GM23338 (cell line): Measurements from ENCODE around the gene RAB5B. TPM values are rescaled to one million over a fixed set of nuclear protein-coding genes. Genes with fewer than 3 reads are reported as not detected.
A peak's percentile ranks its signal among the peaks of the same experiment; 100 is the strongest.
"Not testable (repeated sequence)": the region's sequence is repeated elsewhere in the genome, so short reads cannot be mapped to it uniquely, and the experiment has no call there.

ENCODE experiments used
- ATAC-seq: fragments of 200-7000 bp; cut with Tn5 transposase; 3 replicates; pipeline ENCODE4 v1.9.1; 2020
- DNase-seq: peaks from one replicate; pipeline ENCODE4 v3.0.0-alpha.2; 2015; ENCODE audit warnings: low spot score
- H2AFZ ChIP-seq: fragments of 200-600 bp; sonication (generic); 2 replicates; pipeline ENCODE4 v1.8.0; 2016; ENCODE audit warnings: antibody characterized with exemption, mild to moderate bottlenecking, moderate library complexity
- H3F3A ChIP-seq: fragments of 200-600 bp; sonication (generic); replicated peaks from 2 replicates; pipeline ENCODE4 v1.8.0; 2017; ENCODE audit warnings: antibody characterized with exemption, mixed run types, low read depth
- H3K27ac ChIP-seq: fragments of 200-600 bp; sonication (generic); 2 replicates; pipeline ENCODE4 v1.6.1; 2016; ENCODE audit warnings: low read depth
- H3K27me3 ChIP-seq: fragments of 200-600 bp; sonication (generic); 2 replicates; pipeline ENCODE4 v1.8.0; 2016; ENCODE audit warnings: mild to moderate bottlenecking, mixed run types, moderate library complexity; ENCODE audit not compliant: insufficient read depth
- H3K36me3 ChIP-seq: fragments of 200-600 bp; sonication (generic); 2 replicates; pipeline ENCODE4 v1.8.0; 2016; ENCODE audit warnings: mild to moderate bottlenecking; ENCODE audit not compliant: insufficient read depth
- H3K4me1 ChIP-seq: fragments of 200-600 bp; sonication (generic); 2 replicates; pipeline ENCODE4 v1.8.0; 2016; ENCODE audit warnings: mild to moderate bottlenecking, moderate library complexity; ENCODE audit not compliant: insufficient read depth
- H3K4me2 ChIP-seq: fragments of 200-600 bp; sonication (generic); 2 replicates; pipeline ENCODE4 v1.7.1; 2017; ENCODE audit warnings: mixed run types
- H3K4me3 ChIP-seq: fragments of 200-600 bp; sonication (generic); 2 replicates; pipeline ENCODE4 v1.6.1; 2016; ENCODE audit warnings: mixed run types
- H3K79me2 ChIP-seq: fragments of 200-600 bp; sonication (generic); replicated peaks from 2 replicates; pipeline ENCODE4 v1.8.0; 2017; ENCODE audit warnings: mild to moderate bottlenecking; ENCODE audit not compliant: insufficient read depth
- H3K9me2 ChIP-seq: fragments of 200-600 bp; sonication (generic); 2 replicates; pipeline ENCODE4 v1.8.0; 2017; ENCODE audit not compliant: insufficient read depth
- H4K20me1 ChIP-seq: fragments of 200-600 bp; sonication (generic); replicated peaks from 2 replicates; pipeline ENCODE4 v1.8.0; 2017; ENCODE audit warnings: mild to moderate bottlenecking; ENCODE audit not compliant: insufficient read depth
- H3K27ac Mint-ChIP-seq: 2 replicates; pipeline ENCODE4 v1.8.0; 2020; ENCODE audit warnings: inconsistent platforms, mild to moderate bottlenecking, moderate library complexity, mixed read lengths
- H3K27me3 Mint-ChIP-seq: 3 replicates; pipeline ENCODE4 v1.8.0; 2022; ENCODE audit warnings: low read depth, mild to moderate bottlenecking, moderate library complexity, mixed read lengths, inconsistent platforms; ENCODE audit not compliant: insufficient read depth, poor library complexity
- H3K36me3 Mint-ChIP-seq: 3 replicates; pipeline ENCODE4 v1.8.0; 2021; ENCODE audit warnings: low read depth, mild to moderate bottlenecking, inconsistent platforms, moderate library complexity, mixed read lengths
- H3K4me1 Mint-ChIP-seq: 3 replicates; pipeline ENCODE4 v1.8.0; 2020; ENCODE audit warnings: mild to moderate bottlenecking, inconsistent platforms, mixed read lengths
- H3K4me3 Mint-ChIP-seq: 3 replicates; pipeline ENCODE4 v1.8.0; 2021; ENCODE audit warnings: moderate library complexity, mild to moderate bottlenecking, inconsistent platforms, mixed read lengths
- H3K9me3 Mint-ChIP-seq: 3 replicates; pipeline ENCODE4 v1.8.0; 2020; ENCODE audit warnings: moderate library complexity, mild to moderate bottlenecking, inconsistent platforms, mixed read lengths
- CREB1 ChIP-seq: fragments of 250-450 bp; sonication (Bioruptor Pico); IDR thresholded peaks from 2 replicates; pipeline ENCODE4 v1.5.0; 2020; ENCODE audit warnings: low read depth, mild to moderate bottlenecking, moderate library complexity
- EZH2 ChIP-seq: fragments of 200-600 bp; sonication (generic); IDR thresholded peaks from one replicate; pipeline ENCODE4 v1.8.0; 2017; ENCODE audit warnings: antibody characterized with exemption, mild to moderate bottlenecking, low read depth; ENCODE audit not compliant: unreplicated experiment
- JUNB ChIP-seq: IDR thresholded peaks from one replicate; pipeline ENCODE4 v1.6.1; 2016; ENCODE audit warnings: antibody characterized with exemption; ENCODE audit not compliant: unreplicated experiment
- NANOG ChIP-seq: IDR thresholded peaks from 2 replicates; pipeline ENCODE4 v1.6.1; 2016; ENCODE audit warnings: antibody characterized with exemption, borderline replicate concordance
- STAT1 ChIP-seq: IDR thresholded peaks from one replicate; pipeline ENCODE4 v1.6.1; 2016; ENCODE audit warnings: antibody characterized with exemption; ENCODE audit not compliant: unreplicated experiment
- polyA plus RNA-seq: library from polyadenylated mRNA; unstranded; fragments of >200 nt; fragmentation: Nextera tagmentation; extraction: Ambion mirVana; gene quantifications from 2 replicates; pipeline ENCODE4 v1.2.1, GENCODE V29; 2016
- total RNA-seq: library from RNA; depleted of rRNA; stranded (reverse); fragments of >200 nt; shearing (Covaris generic); gene quantifications from 2 replicates; pipeline ENCODE4 v1.2.3, GENCODE V29; 2014
- TF ChIP-seq, protein P1 (sequence below): IDR thresholded peaks from 2 replicates; pipeline ENCODE4 v1.6.1; 2016; ENCODE audit warnings: antibody characterized with exemption
- TF ChIP-seq, protein P2 (sequence below): fragments of 250-450 bp; sonication (Bioruptor Pico); IDR thresholded peaks from 2 replicates; pipeline ENCODE4 v1.5.0; 2020; ENCODE audit warnings: mild to moderate bottlenecking, moderate library complexity

Gene RAB5B
- total and polyA plus RNA-seq, 2 experiments from 2014 or later = 19.7 to 46.5 TPM

DNA sequence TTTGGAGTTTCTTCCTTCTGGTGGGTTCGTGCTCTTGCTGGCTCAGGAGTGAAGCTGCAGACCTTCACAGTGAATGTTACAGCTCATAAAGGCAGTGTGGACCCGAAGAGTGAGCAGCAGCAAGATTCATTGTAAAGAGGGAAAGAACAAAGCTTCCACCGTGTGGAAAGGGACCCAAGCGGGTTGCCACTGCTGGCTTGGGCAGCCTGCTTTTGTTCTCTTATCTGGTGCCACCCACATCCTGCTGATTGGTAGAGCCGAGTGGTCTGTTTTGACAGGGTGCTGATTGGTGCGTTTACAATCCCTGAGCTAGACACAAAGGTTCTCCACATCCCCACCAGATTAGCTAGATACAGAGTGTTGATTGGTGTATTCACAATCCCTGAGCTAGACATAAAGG, 25.6 kb downstream of the RAB5B start:
- H3F3A ChIP-seq, H3K9me3 Mint-ChIP-seq, H3K27me3 Mint-ChIP-seq, H4K20me1 ChIP-seq, H3K4me1 Mint-ChIP-seq, DNase-seq, H3K4me3 ChIP-seq, H3K27me3 ChIP-seq, H3K4me2 ChIP-seq, H3K4me1 ChIP-seq, H3K79me2 ChIP-seq, H3K9me2 ChIP-seq, H3K4me3 Mint-ChIP-seq, H3K27ac ChIP-seq, H2AFZ ChIP-seq, ATAC-seq, H3K36me3 ChIP-seq: not testable (repeated sequence)
- Mint-ChIP-seq H3K36me3 (peaks cover 39% of the 10 kb centered on the region), H3K27ac (peak overlapping the region; percentile 21; the same call in 1 of the 2 replicates)

DNA sequence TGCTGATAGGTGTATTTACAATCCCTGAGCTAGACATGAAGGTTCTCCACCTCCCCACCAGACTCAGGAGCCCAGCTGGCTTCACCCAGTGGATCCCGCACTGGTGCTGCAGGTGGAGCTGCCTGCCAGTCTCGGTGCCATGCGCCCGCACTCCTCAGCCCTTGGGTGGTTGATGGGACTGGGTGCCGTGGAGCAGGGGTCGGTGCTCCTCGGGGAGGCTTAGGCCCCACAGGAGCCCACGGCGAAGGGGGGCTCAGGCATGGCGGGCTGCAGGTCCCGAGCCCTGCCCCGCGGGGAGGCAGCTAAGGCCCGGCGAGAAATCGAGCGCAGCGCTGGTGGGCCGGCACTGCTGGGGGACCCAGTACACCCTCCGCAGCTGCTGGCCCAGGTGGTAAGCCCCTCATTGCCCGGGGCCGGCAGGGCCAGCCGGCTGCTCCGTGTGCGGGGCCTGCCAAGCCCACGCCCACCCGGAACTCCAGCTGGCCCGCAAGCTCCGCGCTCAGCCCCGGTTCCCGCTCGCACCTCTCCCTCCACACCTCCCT, 26.2 kb downstream of the RAB5B start:
- not testable (repeated sequence) for ATAC-seq, H2AFZ ChIP-seq, H3K4me2 ChIP-seq, H3F3A ChIP-seq, H3K27me3 Mint-ChIP-seq, H3K27me3 ChIP-seq, H3K9me3 Mint-ChIP-seq, H3K4me1 Mint-ChIP-seq, H3K36me3 ChIP-seq, DNase-seq, H3K79me2 ChIP-seq, H3K27ac ChIP-seq, H3K9me2 ChIP-seq, H4K20me1 ChIP-seq, H3K4me3 ChIP-seq, H3K27ac Mint-ChIP-seq, H3K4me3 Mint-ChIP-seq, H3K4me1 ChIP-seq
- H3K36me3 Mint-ChIP-seq = peaks cover 44% of the 10 kb centered on the region

DNA sequence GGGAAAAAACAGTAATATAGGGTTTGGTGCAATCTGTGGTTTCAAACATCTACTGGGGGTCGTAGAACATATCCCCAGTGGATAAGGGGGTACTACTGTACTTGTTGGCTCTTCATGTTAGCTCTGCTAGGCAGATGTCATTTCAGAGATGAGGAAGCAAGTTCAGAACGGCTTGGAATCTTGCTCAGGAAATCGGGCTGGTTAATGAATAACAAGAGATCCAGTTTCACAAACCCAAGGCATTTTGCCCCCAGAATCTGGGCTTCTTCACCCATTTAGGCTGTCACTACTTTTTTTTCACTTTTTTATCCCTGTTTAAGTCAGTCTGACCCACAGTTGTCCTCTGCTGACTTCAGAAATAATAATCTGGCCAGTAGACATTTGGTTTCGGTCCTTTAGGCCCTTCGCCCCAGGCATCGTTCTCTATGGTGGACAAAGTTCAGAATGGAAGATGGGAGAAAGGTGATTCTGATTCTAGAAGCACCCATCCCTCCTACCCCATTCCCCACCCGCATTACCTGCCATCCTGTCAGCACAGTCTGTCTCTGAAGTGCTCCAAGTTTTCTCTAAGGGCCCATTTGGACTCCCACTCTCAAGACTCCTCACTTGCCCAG, 27.7 kb downstream of the RAB5B start:
- Histone ChIP-seq H3K27me3 (no peaks in the 10 kb centered on the region), H3K27ac (no peak overlapping the region), H2AFZ (no peak overlapping the region), H3K36me3 (no peaks in the 10 kb centered on the region), H3K4me1 (0 out of 2 replicates have a peak, but pooled peaks cover 4% of the 10 kb centered on the region), H3K4me2 (no peak overlapping the region), H4K20me1 (no peaks in the 10 kb centered on the region), H3K79me2 (peaks cover 8% of the 10 kb centered on the region; the same call in 1 of the 2 replicates), H3K4me3 (no peak overlapping the region), H3K9me2 (no peaks in the 10 kb centered on the region), H3F3A (0 out of 2 replicates have a peak, but pooled peaks cover 9% of the 10 kb centered on the region)
- H3K4me3 Mint-ChIP-seq = no peak overlapping the region
- no peak overlapping the region for H3K27ac Mint-ChIP-seq
- H3K27me3 Mint-ChIP-seq = peaks cover 11% of the 10 kb centered on the region
- peaks cover 44% of the 10 kb centered on the region for H3K36me3 Mint-ChIP-seq
- no peak for DNase-seq
- H3K9me3 Mint-ChIP-seq = no peaks in the 10 kb centered on the region
- no peak for ATAC-seq
- no peaks in the 10 kb centered on the region; the same call in 1 of the 3 replicates for H3K4me1 Mint-ChIP-seq
- TF ChIP-seq, protein P1, sequence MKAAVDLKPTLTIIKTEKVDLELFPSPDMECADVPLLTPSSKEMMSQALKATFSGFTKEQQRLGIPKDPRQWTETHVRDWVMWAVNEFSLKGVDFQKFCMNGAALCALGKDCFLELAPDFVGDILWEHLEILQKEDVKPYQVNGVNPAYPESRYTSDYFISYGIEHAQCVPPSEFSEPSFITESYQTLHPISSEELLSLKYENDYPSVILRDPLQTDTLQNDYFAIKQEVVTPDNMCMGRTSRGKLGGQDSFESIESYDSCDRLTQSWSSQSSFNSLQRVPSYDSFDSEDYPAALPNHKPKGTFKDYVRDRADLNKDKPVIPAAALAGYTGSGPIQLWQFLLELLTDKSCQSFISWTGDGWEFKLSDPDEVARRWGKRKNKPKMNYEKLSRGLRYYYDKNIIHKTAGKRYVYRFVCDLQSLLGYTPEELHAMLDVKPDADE = no peak
- TF ChIP-seq NANOG = no peak
- TF ChIP-seq CREB1 (CRISPR knock-in tag) = no peak
- TF ChIP-seq JUNB = no peak
- TF ChIP-seq, protein P2, sequence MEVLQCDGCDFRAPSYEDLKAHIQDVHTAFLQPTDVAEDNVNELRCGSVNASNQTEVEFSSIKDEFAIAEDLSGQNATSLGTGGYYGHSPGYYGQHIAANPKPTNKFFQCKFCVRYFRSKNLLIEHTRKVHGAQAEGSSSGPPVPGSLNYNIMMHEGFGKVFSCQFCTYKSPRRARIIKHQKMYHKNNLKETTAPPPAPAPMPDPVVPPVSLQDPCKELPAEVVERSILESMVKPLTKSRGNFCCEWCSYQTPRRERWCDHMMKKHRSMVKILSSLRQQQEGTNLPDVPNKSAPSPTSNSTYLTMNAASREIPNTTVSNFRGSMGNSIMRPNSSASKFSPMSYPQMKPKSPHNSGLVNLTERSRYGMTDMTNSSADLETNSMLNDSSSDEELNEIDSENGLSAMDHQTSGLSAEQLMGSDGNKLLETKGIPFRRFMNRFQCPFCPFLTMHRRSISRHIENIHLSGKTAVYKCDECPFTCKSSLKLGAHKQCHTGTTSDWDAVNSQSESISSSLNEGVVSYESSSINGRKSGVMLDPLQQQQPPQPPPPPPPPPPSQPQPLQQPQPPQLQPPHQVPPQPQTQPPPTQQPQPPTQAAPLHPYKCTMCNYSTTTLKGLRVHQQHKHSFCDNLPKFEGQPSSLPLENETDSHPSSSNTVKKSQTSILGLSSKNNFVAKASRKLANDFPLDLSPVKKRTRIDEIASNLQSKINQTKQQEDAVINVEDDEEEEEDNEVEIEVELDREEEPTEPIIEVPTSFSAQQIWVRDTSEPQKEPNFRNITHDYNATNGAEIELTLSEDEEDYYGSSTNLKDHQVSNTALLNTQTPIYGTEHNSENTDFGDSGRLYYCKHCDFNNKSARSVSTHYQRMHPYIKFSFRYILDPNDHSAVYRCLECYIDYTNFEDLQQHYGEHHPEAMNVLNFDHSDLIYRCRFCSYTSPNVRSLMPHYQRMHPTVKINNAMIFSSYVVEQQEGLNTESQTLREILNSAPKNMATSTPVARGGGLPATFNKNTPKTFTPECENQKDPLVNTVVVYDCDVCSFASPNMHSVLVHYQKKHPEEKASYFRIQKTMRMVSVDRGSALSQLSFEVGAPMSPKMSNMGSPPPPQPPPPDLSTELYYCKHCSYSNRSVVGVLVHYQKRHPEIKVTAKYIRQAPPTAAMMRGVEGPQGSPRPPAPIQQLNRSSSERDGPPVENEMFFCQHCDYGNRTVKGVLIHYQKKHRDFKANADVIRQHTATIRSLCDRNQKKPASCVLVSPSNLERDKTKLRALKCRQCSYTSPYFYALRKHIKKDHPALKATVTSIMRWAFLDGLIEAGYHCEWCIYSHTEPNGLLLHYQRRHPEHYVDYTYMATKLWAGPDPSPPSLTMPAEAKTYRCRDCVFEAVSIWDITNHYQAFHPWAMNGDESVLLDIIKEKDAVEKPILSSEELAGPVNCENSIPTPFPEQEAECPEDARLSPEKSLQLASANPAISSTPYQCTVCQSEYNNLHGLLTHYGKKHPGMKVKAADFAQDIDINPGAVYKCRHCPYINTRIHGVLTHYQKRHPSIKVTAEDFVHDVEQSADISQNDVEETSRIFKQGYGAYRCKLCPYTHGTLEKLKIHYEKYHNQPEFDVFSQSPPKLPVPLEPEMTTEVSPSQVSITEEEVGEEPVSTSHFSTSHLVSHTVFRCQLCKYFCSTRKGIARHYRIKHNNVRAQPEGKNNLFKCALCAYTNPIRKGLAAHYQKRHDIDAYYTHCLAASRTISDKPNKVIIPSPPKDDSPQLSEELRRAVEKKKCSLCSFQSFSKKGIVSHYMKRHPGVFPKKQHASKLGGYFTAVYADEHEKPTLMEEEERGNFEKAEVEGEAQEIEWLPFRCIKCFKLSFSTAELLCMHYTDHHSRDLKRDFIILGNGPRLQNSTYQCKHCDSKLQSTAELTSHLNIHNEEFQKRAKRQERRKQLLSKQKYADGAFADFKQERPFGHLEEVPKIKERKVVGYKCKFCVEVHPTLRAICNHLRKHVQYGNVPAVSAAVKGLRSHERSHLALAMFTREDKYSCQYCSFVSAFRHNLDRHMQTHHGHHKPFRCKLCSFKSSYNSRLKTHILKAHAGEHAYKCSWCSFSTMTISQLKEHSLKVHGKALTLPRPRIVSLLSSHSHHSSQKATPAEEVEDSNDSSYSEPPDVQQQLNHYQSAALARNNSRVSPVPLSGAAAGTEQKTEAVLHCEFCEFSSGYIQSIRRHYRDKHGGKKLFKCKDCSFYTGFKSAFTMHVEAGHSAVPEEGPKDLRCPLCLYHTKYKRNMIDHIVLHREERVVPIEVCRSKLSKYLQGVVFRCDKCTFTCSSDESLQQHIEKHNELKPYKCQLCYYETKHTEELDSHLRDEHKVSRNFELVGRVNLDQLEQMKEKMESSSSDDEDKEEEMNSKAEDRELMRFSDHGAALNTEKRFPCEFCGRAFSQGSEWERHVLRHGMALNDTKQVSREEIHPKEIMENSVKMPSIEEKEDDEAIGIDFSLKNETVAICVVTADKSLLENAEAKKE (CRISPR knock-in tag) = no peak
- no peak for TF ChIP-seq EZH2
- no peak for TF ChIP-seq STAT1
